ENCODE results near the gene KPNA5.

DNA sequence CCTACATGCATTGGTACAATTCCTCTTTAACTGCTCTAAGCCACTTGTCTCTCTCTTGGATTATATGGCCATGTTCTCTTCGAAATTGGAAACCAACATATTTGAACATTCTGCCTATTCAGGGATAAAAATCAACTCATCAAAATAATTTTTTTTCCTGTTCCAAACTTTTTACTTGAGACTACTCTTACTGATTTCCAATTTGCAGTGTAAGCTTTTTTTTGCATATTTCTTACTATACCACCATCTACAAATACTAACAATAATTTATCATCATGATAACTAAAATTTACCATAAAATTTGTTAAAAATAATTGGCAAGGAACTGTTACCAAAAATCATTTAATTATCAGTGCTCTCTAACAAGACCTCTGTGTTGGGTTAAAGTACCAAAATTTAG lies 91.4 kb downstream of the KPNA5 start:
- no peak for TF ChIP-seq EZH2 (IDR thresholded peaks at IDR 0.05; ENCODE audit: borderline replicate concordance, low read depth, low read length, severe bottlenecking)
- TF ChIP-seq, protein P1, sequence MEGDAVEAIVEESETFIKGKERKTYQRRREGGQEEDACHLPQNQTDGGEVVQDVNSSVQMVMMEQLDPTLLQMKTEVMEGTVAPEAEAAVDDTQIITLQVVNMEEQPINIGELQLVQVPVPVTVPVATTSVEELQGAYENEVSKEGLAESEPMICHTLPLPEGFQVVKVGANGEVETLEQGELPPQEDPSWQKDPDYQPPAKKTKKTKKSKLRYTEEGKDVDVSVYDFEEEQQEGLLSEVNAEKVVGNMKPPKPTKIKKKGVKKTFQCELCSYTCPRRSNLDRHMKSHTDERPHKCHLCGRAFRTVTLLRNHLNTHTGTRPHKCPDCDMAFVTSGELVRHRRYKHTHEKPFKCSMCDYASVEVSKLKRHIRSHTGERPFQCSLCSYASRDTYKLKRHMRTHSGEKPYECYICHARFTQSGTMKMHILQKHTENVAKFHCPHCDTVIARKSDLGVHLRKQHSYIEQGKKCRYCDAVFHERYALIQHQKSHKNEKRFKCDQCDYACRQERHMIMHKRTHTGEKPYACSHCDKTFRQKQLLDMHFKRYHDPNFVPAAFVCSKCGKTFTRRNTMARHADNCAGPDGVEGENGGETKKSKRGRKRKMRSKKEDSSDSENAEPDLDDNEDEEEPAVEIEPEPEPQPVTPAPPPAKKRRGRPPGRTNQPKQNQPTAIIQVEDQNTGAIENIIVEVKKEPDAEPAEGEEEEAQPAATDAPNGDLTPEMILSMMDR (IDR thresholded peaks at IDR 0.05; ENCODE audit: borderline replicate concordance, extremely low read depth, low read length, poor library complexity, severe bottlenecking): no peak
